Thymus (tissue), 11 donors: ENCODE measurements around the gene GPX8. TPM values are rescaled to one million over a fixed set of nuclear protein-coding genes. Genes with fewer than 3 reads are reported as not detected.

Source experiments
- DNase-seq, 9 donors: peaks; one replicate each; pipeline ENCODE4 v3.0.0-alpha.2; 2013; ENCODE audit warnings: low spot score in 9 of 9, low read depth in 6 of 9, missing footprints in 1 of 9
- H3K27ac ChIP-seq, 2 donors: one replicate each; pipeline ENCODE4 v1.5.1; 2013; ENCODE audit warnings: control low read depth in 1 of 2, low read depth in 1 of 2, low read length in 1 of 2, mild to moderate bottlenecking in 1 of 2, moderate library complexity in 1 of 2
- H3K27me3 ChIP-seq, 2 donors: one replicate each; pipeline ENCODE4 v1.5.1; 2013; ENCODE audit warnings: low read length in 1 of 2; ENCODE audit not compliant: control insufficient read depth in 2 of 2, insufficient read depth in 1 of 2
- H3K36me3 ChIP-seq, 2 donors: one replicate each; pipeline ENCODE4 v1.5.1; 2013; ENCODE audit warnings: low read length in 1 of 2, mild to moderate bottlenecking in 1 of 2, moderate library complexity in 1 of 2; ENCODE audit not compliant: control insufficient read depth in 2 of 2, insufficient read depth in 2 of 2
- H3K4me1 ChIP-seq, 2 donors: one replicate each; pipeline ENCODE4 v1.5.1; 2013; ENCODE audit warnings: low read length in 2 of 2; ENCODE audit not compliant: control insufficient read depth in 2 of 2, insufficient read depth in 2 of 2
- H3K4me3 ChIP-seq, 2 donors: one replicate each; pipeline ENCODE4 v1.5.1; 2013; ENCODE audit warnings: low read length in 2 of 2, control low read depth in 1 of 2, mild to moderate bottlenecking in 1 of 2
- H3K9me3 ChIP-seq, 2 donors: one replicate each; pipeline ENCODE4 v1.5.1; 2013; ENCODE audit warnings: low read length in 1 of 2, mild to moderate bottlenecking in 1 of 2; ENCODE audit not compliant: control insufficient read depth in 2 of 2, insufficient read depth in 1 of 2
- WGBS: extraction: QIAGEN DNeasy Blood & Tissue Kit; methylation state at CpG from one replicate; pipeline ENCODE4 v1.1.7; 2013; 5-methylcytosine and 5-hydroxymethylcytosine counted together
- polyA plus RNA-seq: library from polyadenylated mRNA; stranded (reverse); fragments of 200-250 nt; gene quantifications from one replicate; pipeline ENCODE4 v1.2.3, GENCODE V29; 2013
- total RNA-seq: library from RNA; stranded (reverse); fragments of 120-200 nt; gene quantifications from one replicate; pipeline ENCODE4 v1.2.4, GENCODE V29; 2013
- donor health status: healthy.

The GPX8 gene
- total and polyA plus RNA-seq, 2 donors = 4.1 to 5.1 TPM

- no peak overlapping the region for H3K4me3 ChIP-seq
Measured at GRCh38 chr5:55162666-55163065, 2.7 kb downstream of the GPX8 start.

GRCh38 chr5:55171471-55171870 is 11.5 kb downstream of the GPX8 start:
- DNase-seq = no peak
- H3K36me3 ChIP-seq = no peaks in the 10 kb centered on the region
- peaks cover 23 to 76% of the 10 kb centered on the region in 2 donors for H3K27me3 ChIP-seq

More at GRCh38 chr5:55162666-55163065, 2.7 kb downstream of the GPX8 start:
- Histone ChIP-seq H3K9me3 (no peaks in the 10 kb centered on the region), H3K27ac (no peak overlapping the region), H3K27me3 (peaks cover 2 to 35% of the 10 kb centered on the region in 2 donors), H3K4me1 (no peaks in the 10 kb centered on the region), H3K36me3 (no peaks in the 10 kb centered on the region)
- 95% methylated on average over 4 of the region's 4 CpGs for WGBS
- no peak for DNase-seq

GRCh38 chr5:55172051-55172899 is 12.3 kb downstream of the GPX8 start:
- no peaks in the 10 kb centered on the region for H3K36me3 ChIP-seq
- 8% methylated on average over 15 of the region's 15 CpGs for WGBS
- H3K4me1 ChIP-seq = peaks cover 3 to 21% of the 10 kb centered on the region in 2 donors
- peak; percentile 47 to 91 (median 67) for DNase-seq
- H3K9me3 ChIP-seq = peaks cover 0 to 4% of the 10 kb centered on the region in 2 donors
- peaks cover 31 to 80% of the 10 kb centered on the region in 2 donors for H3K27me3 ChIP-seq
- H3K4me3 ChIP-seq = peak overlapping the region; percentile 24 to 49
- no peak overlapping the region for H3K27ac ChIP-seq

More at GRCh38 chr5:55171471-55171870, 11.5 kb downstream of the GPX8 start:
- Histone ChIP-seq H3K4me1 (peaks cover 3 to 21% of the 10 kb centered on the region in 2 donors), H3K27ac (no peak overlapping the region), H3K4me3 (no peak overlapping the region), H3K9me3 (peaks cover 0 to 4% of the 10 kb centered on the region in 2 donors)
- 56% methylated on average over 2 of the region's 2 CpGs for WGBS

DNA sequence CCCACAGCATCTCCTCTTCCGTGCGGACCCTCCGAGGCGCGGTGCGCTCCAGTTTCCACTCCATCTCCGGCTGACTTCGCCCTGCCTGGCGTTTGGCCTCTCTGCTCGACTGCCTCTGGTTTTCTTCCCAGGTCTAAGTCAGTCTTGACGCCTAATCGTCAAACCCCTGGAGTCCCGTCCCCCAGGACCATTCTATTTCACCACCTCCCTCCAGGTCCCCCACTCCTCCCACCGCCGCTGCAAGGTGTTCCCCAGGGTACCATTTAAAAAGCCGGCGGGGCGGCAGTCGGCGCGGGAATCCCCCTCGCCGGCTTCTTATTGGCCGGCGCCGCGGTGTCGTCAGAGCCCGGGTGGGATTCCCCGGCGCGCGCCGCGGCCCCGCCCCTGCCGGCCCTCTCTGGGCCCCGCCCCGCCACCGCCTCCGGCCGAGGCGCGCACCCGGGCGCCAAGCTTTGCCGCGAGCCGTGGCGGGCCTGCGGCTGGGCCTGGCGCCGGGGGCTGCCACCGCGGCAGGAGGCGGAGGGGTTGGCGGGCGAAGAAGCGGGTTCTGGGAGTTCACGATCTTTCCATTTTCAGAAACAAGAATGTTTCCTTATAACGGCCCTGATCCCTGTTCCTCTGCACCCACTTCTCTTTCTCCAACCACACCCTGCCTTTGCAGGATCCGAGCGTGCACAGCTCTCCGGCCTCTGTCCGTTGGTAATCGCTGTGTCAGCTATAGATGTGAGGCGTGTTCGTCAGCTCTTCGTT is 13.1 kb downstream of the GPX8 start, which contains the start of gene CDC20B:
TSS of gene CDC20B (minus strand) at position 241 of the 750 bp plus-strand sequence. CDS start at position 64, 177 bp downstream.
- H3K9me3 ChIP-seq = peaks cover 0 to 4% of the 10 kb centered on the region in 2 donors
- H3K27me3 ChIP-seq = peaks cover 37 to 81% of the 10 kb centered on the region in 2 donors
- H3K27ac ChIP-seq = no peak within 1 kb of the TSS
- H3K4me1 ChIP-seq = peaks cover 3 to 21% of the 10 kb centered on the region in 2 donors
- WGBS = 1% methylated on average over 69 of the region's 69 CpGs
- H3K36me3 ChIP-seq = no peaks in the 10 kb centered on the region
- H3K4me3 ChIP-seq = peak within 1 kb of the TSS; percentile 24 to 49
- peak; percentile 11 to 81 (median 57) for DNase-seq

DNA sequence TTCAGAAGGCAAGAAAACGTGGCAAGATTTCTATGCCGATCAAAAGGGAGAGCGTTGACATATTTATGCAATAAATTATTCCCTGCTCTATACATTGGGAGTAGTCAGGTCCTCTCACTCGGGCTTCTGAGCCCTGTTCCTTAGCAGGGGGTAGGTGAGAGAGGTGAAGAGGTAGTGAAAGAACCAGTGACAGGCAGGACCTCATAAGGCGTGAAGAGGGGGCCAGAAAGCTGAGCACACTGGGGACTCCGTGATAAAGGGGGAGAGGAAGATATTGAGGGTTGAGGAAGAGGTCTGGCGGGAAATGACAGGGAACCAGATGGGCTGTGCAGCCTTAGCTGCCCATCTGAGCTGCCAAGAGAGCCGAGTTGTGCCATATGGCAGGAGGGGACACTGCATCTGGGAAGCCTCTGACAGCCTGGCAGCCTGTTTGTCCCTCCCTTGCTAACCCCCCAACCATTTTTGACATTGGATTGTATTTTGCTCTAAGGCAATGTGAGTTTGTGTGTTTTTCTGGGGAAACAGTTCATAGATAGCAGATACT is 13.8 kb downstream of the GPX8 start:
- H3K27ac ChIP-seq = no peak overlapping the region
- 1% methylated on average over 8 of the region's 8 CpGs for WGBS

GRCh38 chr5:55175781-55176175 is 15.8 kb downstream of the GPX8 start:
- Histone ChIP-seq H3K27me3 (peaks cover 43 to 86% of the 10 kb centered on the region in 2 donors), H3K27ac (no peak overlapping the region), H3K9me3 (peaks cover 0 to 4% of the 10 kb centered on the region in 2 donors), H3K36me3 (no peaks in the 10 kb centered on the region), H3K4me1 (peaks cover 3 to 21% of the 10 kb centered on the region in 2 donors), H3K4me3 (no peak overlapping the region)
- DNase-seq = no peak
- 14% methylated on average over 7 of the region's 7 CpGs for WGBS

More for the DNA sequence above, 13.8 kb downstream of the GPX8 start:
- Histone ChIP-seq H3K4me1 (peaks cover 3 to 21% of the 10 kb centered on the region in 2 donors), H3K27me3 (peaks cover 41 to 84% of the 10 kb centered on the region in 2 donors), H3K4me3 (peak overlapping the region; percentile 15 to 24), H3K9me3 (peaks cover 0 to 4% of the 10 kb centered on the region in 2 donors), H3K36me3 (no peaks in the 10 kb centered on the region)
- DNase-seq = no peak

GRCh38 chr5:55176176-55176818 is 16.3 kb downstream of the GPX8 start:
- peak overlapping the region in 1 of 2 donors; percentile 20 for H3K4me3 ChIP-seq
- H3K36me3 ChIP-seq = no peaks in the 10 kb centered on the region
- peaks cover 3 to 21% of the 10 kb centered on the region in 2 donors for H3K4me1 ChIP-seq
- peak in 2 of 9 donors; percentile 4 to 34 for DNase-seq
- peaks cover 0 to 4% of the 10 kb centered on the region in 2 donors for H3K9me3 ChIP-seq
- H3K27me3 ChIP-seq = peaks cover 43 to 80% of the 10 kb centered on the region in 2 donors
- no peak overlapping the region for H3K27ac ChIP-seq
- 2% methylated on average over 44 of the region's 44 CpGs for WGBS

DNA sequence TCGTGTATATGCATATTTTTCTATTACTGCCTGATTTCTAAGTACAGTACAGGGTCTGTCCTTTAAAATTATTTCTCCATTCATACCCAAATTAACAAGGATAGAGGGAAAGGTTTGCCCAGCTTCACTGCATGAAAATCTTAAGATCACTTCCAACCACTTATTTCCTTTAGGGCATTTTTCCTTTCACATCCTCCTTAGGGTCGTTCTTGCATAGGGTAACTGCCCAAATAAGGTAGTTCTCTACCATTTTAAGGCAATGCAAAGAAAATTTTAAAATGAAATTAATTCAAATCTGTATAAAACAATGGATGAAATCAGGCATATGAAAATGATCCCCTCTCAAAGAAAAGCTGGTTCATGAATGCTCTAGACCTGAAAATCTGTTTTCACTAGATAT is 17.1 kb downstream of the GPX8 start:
- Histone ChIP-seq H3K4me3 (no peak overlapping the region), H3K27ac (no peak overlapping the region), H3K36me3 (no peaks in the 10 kb centered on the region), H3K4me1 (peaks cover 3 to 20% of the 10 kb centered on the region in 2 donors), H3K9me3 (peaks cover 0 to 4% of the 10 kb centered on the region in 2 donors), H3K27me3 (peaks cover 43 to 78% of the 10 kb centered on the region in 2 donors)
- 4% methylated on average over 2 of the region's 2 CpGs for WGBS
- DNase-seq = no peak
